ES-I3 (cell line): ENCODE measurements around the gene CD300E.
"Not testable (repeated sequence)": the region's sequence is repeated elsewhere in the genome, so short reads cannot be mapped to it uniquely, and the experiment has no call there.

Experiments
- H3K36me3 ChIP-seq: 2 replicates; pipeline ENCODE4 v1.6.1; 2013; ENCODE audit warnings: mild to moderate bottlenecking, low read length, control low read depth, moderate library complexity; ENCODE audit not compliant: insufficient read depth
- H3K4me1 ChIP-seq: 2 replicates; pipeline ENCODE4 v1.6.1; 2013; ENCODE audit warnings: mild to moderate bottlenecking, control low read depth, low read length; ENCODE audit not compliant: insufficient read depth
- H3K9ac ChIP-seq: 2 replicates; pipeline ENCODE4 v1.6.1; 2013; ENCODE audit warnings: low read depth, mild to moderate bottlenecking, low read length, moderate library complexity
- H3K9me3 ChIP-seq: 2 replicates; pipeline ENCODE4 v1.6.1; 2013; ENCODE audit warnings: mild to moderate bottlenecking, low read length, moderate library complexity; ENCODE audit not compliant: control insufficient read depth, insufficient read depth

The CD300E gene

DNA sequence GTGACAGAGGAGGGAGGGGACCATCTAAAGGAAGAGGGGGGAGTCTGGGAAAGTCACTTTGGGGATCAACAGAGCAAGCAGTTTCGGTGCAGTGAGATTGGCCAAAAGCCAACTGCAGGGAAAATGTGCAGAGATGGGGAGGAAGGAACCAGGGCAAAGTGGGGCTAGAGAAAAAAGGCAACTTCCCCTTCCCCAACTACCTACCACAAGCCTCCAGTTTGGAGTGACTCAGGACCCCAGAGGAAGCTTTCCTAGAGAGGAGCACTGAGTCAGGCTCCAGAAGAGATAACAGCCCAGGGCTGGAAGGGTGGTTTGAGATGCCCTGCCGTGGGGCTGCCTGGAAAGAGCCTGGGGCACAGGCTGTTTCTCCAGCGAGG lies 24.5 kb downstream of the CD300E start:
- Histone ChIP-seq H3K9ac (no peak overlapping the region), H3K9me3 (no peaks in the 10 kb centered on the region), H3K36me3 (no peaks in the 10 kb centered on the region), H3K4me1 (peaks cover 9% of the 10 kb centered on the region)

GRCh38 chr17:74598346-74599022 lies 25.1 kb downstream of the CD300E start:
- Histone ChIP-seq H3K9me3 (no peaks in the 10 kb centered on the region), H3K4me1 (peaks cover 9% of the 10 kb centered on the region), H3K9ac (no peak overlapping the region), H3K36me3 (no peaks in the 10 kb centered on the region)

GRCh38 chr17:74597069-74597790 lies 26.3 kb downstream of the CD300E start:
- Histone ChIP-seq H3K9me3 (no peaks in the 10 kb centered on the region), H3K9ac (no peak overlapping the region), H3K4me1 (peaks cover 9% of the 10 kb centered on the region), H3K36me3 (no peaks in the 10 kb centered on the region)

DNA sequence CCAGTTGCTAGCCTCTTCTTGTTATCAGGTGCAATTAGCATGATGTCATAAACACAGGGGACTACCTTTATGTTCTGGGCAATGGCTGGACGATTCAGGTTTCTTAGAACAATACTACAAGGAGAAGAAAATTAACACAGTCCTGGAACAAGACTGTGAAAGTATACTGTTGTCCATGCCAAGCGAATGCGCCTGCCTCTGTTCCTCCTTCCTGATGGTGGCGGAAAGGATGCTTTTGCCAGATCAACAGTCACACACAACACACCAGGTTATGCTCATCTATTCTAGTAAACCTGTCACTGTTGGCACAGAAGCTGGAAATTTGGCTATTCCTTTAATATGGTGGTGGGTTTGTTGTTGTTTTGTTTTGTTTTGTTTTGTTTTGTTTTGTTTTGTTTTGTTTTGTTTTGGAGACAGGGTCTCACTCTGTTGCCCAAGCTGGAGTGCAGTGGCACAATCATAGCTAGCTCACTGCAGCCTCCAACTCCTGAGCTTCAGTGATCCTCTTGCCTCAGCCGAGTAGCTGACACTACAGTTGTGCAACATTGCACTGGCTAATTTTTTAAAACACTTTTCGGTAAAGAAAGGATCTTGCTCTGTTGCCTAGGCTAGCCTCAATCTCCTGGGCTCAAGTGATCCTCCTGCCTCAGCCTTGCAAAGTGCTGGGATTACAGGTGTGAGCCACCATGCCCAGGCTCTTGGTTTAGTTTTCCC lies 28.3 kb downstream of the CD300E start:
- peaks cover 9% of the 10 kb centered on the region for H3K4me1 ChIP-seq
- no peaks in the 10 kb centered on the region for H3K36me3 ChIP-seq
- no peak overlapping the region for H3K9ac ChIP-seq
- no peaks in the 10 kb centered on the region for H3K9me3 ChIP-seq

DNA sequence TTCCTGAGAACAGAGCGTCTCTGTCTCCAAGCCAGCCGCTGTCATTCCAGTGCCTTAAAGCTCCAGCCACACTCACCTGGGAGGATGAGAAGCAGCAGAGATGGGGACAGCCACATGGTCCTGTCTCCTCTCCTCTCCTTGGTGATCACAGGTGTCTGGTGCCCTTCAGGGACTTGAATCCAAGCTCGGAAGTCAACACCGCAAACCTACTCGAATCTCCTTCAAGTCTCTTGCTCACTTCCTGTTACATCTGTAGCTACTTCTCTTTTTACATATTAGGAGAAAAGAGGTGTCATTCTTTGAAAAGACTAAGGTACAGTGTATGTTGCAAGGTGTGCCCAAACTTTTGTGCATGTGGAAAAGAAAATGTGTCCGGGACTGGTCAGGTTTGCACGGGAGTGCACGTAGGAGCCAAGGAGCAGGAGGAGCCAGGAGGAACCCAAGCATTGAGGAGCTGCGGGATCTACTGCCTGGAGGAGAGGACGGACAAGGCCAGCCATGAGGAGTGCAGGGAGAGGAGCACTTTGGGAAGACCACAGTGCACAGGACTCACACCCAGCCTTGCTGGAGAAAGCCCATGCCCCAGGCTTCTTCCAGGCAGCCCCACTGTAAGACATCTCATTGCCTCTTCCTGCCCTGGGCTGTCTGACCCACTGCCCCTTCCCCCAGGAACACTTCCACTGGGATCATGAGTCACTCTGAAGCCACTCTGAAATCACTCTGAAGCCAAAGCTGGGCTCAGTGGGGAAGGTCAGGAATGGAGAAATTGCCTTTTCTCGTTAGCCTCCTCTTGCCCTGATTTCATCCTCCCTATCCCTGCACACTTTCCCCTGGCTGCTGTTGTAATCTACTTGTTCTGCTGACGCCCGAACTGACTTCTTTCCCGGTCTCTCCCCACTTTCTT lies 31.2 kb downstream of the CD300E start, which contains the start of gene CD300LD:
Gene CD300LD, minus strand, starts transcription at position 197 of the 904 bp plus-strand sequence. Its CDS starts 81 bp downstream, at position 116.
- no peaks in the 10 kb centered on the region for H3K36me3 ChIP-seq
- H3K4me1 ChIP-seq = no peaks in the 10 kb centered on the region
- no peaks in the 10 kb centered on the region for H3K9me3 ChIP-seq
- no peak within 1 kb of the TSS for H3K9ac ChIP-seq

DNA sequence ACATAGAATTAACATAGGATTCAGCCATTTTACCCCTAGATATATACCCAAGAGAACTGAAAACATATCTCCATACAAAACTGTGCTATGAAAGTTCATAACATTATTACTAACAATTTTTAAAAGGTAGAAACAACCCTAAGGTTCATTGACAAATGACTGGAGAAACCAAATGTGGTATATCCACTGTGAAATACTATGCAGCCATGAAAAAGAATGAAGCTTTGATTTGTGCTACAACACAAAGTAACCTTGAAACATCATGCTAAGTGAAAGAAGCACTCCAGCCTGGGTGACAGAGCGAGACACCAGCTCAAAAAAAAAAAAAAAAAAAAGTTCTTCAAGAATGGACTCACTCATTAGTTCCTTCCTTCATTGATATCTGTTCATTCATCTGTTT lies 32.0 kb downstream of the CD300E start:
- H3K9ac ChIP-seq = no peak overlapping the region
- H3K4me1 ChIP-seq = no peaks in the 10 kb centered on the region
- no peaks in the 10 kb centered on the region for H3K9me3 ChIP-seq
- H3K36me3 ChIP-seq = no peaks in the 10 kb centered on the region

- Histone ChIP-seq H3K36me3 (no peaks in the 10 kb centered on the region), H3K9ac (no peak overlapping the region), H3K4me1 (no peaks in the 10 kb centered on the region), H3K9me3 (no peaks in the 10 kb centered on the region)
Measured at GRCh38 chr17:74585711-74586110, 37.8 kb downstream of the CD300E start.

DNA sequence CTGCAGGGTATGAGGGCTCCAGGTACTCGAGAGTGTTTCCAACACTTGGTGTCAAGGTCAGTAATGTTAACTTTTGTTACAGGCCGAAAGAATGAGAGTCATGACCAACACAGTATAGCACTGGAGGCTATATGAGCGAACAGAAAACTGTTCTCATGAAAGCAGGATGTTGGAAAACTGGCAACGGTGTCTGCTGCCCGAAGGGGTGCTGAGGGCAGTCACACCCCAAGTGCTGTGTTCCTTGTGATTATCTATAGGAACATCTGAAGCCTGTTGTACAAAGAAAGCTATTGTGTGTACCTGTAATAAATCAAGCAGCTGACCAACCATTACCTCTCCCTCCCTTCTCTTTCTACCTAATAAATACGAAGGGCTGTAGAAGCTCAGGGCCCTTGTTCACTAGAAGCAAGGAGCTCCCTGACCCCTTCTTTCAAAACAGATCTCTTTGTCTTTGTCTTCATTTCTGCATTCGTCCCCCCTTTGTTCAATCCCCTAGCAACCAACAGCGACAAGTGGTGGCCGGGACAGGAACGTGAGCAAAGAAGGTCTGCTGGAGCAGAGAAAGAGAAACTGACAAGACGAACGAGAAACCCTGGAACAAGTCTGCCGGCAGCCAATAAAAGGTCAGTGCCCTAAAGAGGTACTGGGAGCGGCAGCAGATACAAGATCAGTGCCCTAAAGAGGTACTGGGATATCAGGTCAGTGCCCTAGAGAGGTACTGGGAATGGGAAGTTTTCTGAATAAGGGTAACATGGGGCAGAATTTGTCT lies 39.1 kb downstream of the CD300E start:
- H3K9ac ChIP-seq = no peak overlapping the region
- no peaks in the 10 kb centered on the region for H3K36me3 ChIP-seq
- H3K4me1 ChIP-seq = no peaks in the 10 kb centered on the region
- no peaks in the 10 kb centered on the region for H3K9me3 ChIP-seq

DNA sequence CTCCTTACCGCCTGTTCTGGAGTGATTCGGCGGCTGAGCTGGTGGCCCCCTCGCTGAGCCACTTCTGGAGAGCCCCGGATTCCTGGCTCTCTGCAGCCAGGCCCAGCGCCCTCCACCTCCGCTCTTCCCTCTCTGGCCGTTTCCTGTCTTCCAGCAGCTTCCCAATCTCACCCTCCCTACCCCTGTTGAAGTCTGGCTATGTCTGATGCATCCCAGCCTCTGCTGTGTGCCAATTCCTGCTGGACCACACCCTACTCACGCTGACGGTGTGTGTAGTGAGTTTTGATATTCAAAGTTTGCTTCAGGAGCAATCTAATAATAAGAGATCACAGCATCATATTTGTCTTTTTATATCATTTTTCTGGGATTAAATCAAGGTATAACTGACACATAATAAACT lies 40.9 kb downstream of the CD300E start:
- no peaks in the 10 kb centered on the region for H3K4me1 ChIP-seq
- no peak overlapping the region for H3K9ac ChIP-seq
- H3K9me3 ChIP-seq = no peaks in the 10 kb centered on the region
- H3K36me3 ChIP-seq = no peaks in the 10 kb centered on the region

DNA sequence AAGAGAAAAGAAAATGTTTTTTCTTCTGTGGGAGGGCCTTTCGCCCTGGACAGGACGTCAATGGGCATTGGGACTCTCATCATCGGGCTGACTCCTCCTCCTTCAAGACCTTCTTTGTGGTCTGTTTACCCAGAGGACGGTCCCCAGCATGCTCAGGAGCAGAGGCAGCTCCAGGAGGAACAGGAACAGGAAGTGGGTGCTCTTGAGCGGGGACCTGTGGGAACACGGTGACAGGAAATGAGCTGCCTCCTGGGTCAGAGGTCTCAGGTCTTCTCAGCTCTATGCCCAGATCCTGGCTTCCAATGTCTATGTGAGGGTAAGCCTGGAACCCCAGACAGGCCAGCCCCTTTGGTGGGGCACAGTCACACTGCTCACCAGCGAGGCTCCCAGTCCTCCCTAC lies 43.6 kb downstream of the CD300E start:
- no peaks in the 10 kb centered on the region for H3K36me3 ChIP-seq
- H3K9me3 ChIP-seq = no peaks in the 10 kb centered on the region
- no peak overlapping the region for H3K9ac ChIP-seq
- H3K4me1 ChIP-seq = no peaks in the 10 kb centered on the region

GRCh38 chr17:74578979-74579378 lies 44.6 kb downstream of the CD300E start:
- no peaks in the 10 kb centered on the region for H3K36me3 ChIP-seq
- H3K9me3 ChIP-seq = no peaks in the 10 kb centered on the region
- H3K4me1 ChIP-seq = no peaks in the 10 kb centered on the region
- H3K9ac ChIP-seq = no peak overlapping the region

DNA sequence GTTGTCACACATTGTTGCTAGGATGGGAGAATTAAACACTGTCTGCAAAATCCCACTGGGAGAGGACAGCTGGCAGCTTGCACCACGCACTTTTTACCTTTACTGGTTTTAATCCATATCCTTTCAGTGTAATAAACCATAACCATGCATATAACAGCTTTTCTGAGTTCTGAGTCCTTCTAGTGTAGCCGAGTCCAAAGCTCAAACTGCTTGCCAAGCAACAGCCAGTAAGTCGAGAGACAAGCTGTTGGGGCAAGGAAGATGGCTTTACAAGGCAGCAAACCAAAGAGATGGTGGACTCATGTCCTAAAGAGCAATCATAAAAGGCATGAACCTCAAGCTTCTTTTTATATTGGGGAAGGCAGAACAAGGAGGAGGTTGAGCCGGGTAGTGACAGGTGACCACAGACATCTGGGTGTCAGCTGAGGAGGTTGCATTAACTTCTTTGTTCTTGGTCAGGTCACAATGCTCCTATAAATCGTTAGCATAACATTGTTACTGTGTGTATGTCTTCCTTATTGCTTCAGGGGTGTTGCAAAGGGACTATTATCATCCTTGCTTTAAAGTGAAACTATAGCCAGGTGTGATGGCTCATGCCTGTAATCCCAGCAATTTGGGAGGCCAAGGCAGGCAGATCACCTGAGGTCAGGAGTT lies 48.9 kb downstream of the CD300E start:
- Histone ChIP-seq H3K36me3 (no peaks in the 10 kb centered on the region), H3K4me1 (peaks cover 5% of the 10 kb centered on the region; the same call in 1 of the 2 replicates), H3K9ac (no peak overlapping the region), H3K9me3 (no peaks in the 10 kb centered on the region)

DNA sequence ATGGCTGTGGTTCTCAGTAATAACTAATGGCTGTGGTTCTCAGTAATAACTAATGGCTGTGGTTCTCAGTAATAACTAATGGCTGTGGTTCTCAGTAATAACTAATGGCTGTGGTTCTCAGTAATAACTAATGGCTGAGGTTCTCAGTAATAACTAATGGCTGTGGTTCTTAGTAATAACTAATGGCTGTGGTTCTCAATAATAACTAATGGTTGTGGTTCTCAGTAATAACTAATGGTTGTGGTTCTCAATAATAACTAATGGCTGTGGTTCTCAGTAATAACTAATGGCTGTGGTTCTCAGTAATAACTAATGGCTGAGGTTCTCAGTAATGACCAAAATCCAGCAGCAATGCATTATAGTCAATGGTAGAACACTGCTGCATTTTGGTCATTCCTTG lies 49.9 kb downstream of the CD300E start:
- H3K9me3 ChIP-seq, H3K36me3 ChIP-seq, H3K9ac ChIP-seq: not testable (repeated sequence)
- peaks cover 11% of the 10 kb centered on the region; the same call in 1 of the 2 replicates for H3K4me1 ChIP-seq
